Mucosa of descending colon (tissue), 3 donors: ENCODE measurements around the gene TRIM62. TPM values are rescaled to one million over a fixed set of nuclear protein-coding genes. Genes with fewer than 3 reads are reported as not detected.
"Not testable (repeated sequence)": the region's sequence is repeated elsewhere in the genome, so short reads cannot be mapped to it uniquely, and the experiment has no call there.

Experiments used
- ATAC-seq: fragments of 200-7000 bp; cut with Tn5 transposase; one replicate; pipeline ENCODE4 v1.9.1; 2020; ENCODE audit warnings: mild to moderate bottlenecking, moderate library complexity
- DNase-seq, 3 donors: peaks; one replicate each; pipeline ENCODE4 v3.0.0-alpha.2; 2020
- H3K36me3 ChIP-seq: fragments of 200-600 bp; one replicate; pipeline ENCODE4 v1.8.0; 2021; ENCODE audit warnings: low read depth, mild to moderate bottlenecking
- H3K4me1 ChIP-seq: fragments of 200-600 bp; one replicate; pipeline ENCODE4 v1.8.0; 2021; ENCODE audit warnings: low read depth, mild to moderate bottlenecking
- H3K4me3 ChIP-seq: fragments of 200-600 bp; one replicate; pipeline ENCODE4 v1.8.0; 2021; ENCODE audit warnings: mild to moderate bottlenecking
- H3K9me3 ChIP-seq: fragments of 200-600 bp; one replicate; pipeline ENCODE4 v1.8.0; 2021; ENCODE audit warnings: mild to moderate bottlenecking
- intact Hi-C, 2 donors: fragments of 100-400 bp; cut with DNase I in 1 of 2; cut with micrococcal nuclease in 1 of 2; formaldehyde crosslinking; loops; one replicate each; pipeline versions ENCODE4 v1.11.0 to v1.11.1; 2022; cut with DNase I, micrococcal nuclease
- total RNA-seq, 3 donors: library from RNA; stranded (reverse); fragmentation: NEBNext Ultra II Directional in 2 of 3; extraction: Animal tissue kit (Norgen Biotek cat#: 25700) in 2 of 3; gene quantifications; one replicate each; pipeline versions ENCODE4 v1.2.1 to v1.2.4, GENCODE V29; 2021 to 2023
- TF ChIP-seq, protein P1 (sequence below): fragments of 200-600 bp; IDR thresholded peaks from one replicate; pipeline ENCODE4 v1.8.0; 2022; ENCODE audit warnings: antibody characterized with exemption, mild to moderate bottlenecking
- donor health status: DM: no; HTN: no; CAD: no; lungs with moderate emphysema.
- donor health status: DM: no; HTN: no; CAD: no.
- donor health status: DM: no; HTN: yes; CAD: no.

The TRIM62 gene
- total RNA-seq, 3 donors from 2014 or later, result 5.0 to 9.3 (median 5.2) TPM

DNA sequence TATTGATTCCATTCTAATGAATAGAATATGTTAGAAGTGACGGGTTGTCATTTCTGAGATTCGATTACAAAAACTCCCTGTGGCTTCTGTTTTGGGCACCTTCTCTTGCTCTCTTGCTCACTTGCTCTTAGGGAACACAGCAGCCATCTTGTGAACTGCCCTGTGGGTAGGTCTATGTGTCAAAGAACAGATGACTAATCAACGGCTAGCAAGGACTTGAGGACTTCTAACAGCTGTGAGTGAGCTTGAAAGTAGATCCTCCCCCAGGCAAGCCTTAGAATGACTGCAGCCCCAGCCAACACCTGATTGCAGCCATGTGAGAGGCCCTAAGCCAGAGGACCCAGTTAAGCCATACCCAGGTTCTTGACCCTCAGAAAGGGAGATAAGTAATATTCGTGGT is 51.5 kb downstream of the TRIM62 start:
- Histone ChIP-seq H3K4me3 (no peak overlapping the region), H3K9me3 (no peaks in the 10 kb centered on the region), H3K36me3 (no peaks in the 10 kb centered on the region), H3K4me1 (peaks cover 5% of the 10 kb centered on the region)
- ATAC-seq, result no peak
- intact Hi-C loops, result no loop called here
- TF ChIP-seq, protein P1, sequence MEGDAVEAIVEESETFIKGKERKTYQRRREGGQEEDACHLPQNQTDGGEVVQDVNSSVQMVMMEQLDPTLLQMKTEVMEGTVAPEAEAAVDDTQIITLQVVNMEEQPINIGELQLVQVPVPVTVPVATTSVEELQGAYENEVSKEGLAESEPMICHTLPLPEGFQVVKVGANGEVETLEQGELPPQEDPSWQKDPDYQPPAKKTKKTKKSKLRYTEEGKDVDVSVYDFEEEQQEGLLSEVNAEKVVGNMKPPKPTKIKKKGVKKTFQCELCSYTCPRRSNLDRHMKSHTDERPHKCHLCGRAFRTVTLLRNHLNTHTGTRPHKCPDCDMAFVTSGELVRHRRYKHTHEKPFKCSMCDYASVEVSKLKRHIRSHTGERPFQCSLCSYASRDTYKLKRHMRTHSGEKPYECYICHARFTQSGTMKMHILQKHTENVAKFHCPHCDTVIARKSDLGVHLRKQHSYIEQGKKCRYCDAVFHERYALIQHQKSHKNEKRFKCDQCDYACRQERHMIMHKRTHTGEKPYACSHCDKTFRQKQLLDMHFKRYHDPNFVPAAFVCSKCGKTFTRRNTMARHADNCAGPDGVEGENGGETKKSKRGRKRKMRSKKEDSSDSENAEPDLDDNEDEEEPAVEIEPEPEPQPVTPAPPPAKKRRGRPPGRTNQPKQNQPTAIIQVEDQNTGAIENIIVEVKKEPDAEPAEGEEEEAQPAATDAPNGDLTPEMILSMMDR, result no peak
- DNase-seq, result no peak

DNA sequence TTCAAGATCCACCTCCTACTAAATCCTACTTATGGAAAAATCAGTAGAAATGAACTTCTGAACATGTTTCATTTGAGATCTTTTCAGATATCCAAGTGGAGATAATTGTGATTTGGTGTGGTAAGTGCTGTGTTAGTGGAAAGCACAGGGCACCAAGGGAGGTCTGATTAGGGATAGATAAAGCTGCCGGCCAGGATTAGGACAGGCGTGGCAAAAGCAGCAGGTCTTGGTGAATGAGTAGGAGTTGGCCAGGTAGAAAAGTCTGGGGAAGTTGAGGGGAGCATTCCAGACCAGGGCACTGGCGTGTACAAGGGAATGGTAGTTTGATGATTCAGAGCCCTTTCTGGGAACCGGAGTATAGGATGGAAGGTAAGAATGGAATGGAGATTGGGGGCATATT is 53.1 kb downstream of the TRIM62 start:
- intact Hi-C loops, result no loop called here
- Histone ChIP-seq H3K9me3 (no peaks in the 10 kb centered on the region), H3K4me3 (no peak overlapping the region), H3K36me3 (no peaks in the 10 kb centered on the region), H3K4me1 (peaks cover 5% of the 10 kb centered on the region)
- TF ChIP-seq, protein P1, result no peak
- ATAC-seq (no peak), DNase-seq (no peak)

DNA sequence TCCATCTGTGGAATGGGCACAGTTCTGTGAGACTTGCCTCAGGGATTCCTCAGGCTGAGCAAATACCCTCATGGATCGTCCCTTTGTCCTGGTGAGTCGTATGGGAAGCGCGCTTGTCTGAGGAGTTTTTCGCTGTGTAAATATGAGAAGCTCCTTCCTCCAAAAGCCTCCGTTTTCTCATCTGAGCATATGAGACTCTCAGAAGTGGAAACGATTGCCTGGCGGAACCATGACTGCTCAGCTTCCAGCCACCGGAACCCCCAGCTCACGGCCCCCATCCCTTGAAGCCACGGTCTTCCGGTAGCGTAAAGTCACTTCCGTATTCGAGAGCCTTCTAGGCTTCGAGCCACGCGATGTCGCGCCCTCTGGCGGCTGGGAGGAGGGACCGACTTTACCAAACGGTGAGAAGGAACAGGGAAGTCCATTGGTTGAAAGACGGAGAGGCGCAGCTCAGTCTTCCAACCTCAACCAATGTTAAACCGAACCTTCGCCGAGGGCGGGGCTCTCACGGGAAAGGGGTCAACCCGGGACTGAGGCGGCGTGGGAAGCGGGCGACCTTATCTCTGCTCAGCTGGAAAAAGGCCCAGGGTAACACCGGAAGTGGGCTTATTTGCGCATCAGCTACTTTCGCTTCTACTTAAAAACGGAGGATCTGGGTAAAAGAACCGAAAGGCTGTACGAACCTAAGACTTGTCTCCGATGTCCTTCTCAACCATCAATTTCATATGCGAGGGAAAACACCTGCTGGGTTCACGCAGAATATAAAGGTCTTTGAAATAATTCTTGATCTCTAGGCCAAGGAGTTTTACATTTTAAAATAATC is 54.6 kb downstream of the TRIM62 start:
- peaks cover 5% of the 10 kb centered on the region for H3K4me1 ChIP-seq
- TF ChIP-seq, protein P1, result peak; percentile 95
- intact Hi-C loops, result no loop called here
- peak; percentile 98 to 99 (median 98) for DNase-seq
- peak overlapping the region; percentile 39 for H3K4me3 ChIP-seq
- no peaks in the 10 kb centered on the region for H3K36me3 ChIP-seq
- ATAC-seq, result peak; percentile 99
- H3K9me3 ChIP-seq, result no peaks in the 10 kb centered on the region

DNA sequence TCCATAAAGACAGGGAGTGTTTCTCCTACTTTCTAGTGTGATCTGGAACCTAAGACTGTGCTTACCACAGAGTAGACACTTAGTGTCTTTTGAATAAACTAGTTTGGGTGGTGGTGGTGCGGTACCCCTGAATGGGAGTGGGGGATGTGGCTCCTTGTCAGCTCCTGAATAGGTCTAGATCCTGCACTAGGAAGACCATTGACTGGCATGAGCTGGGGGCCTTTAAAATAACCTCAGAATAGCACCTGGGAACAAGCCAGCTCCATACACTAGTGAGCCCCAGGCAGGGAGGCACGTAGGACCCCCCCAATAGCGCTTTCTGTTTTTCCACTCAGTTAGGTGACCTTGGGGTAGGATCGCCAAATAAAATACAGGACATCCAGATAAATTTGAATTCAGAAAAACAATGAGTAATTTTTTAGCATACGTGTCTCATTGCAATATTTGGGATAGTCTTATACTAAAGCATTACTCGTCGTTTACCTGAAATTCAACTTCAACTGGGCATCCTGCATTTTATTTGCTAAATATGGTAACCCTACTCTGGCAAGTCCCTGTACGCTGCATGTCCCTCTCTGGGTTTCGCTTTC is 55.3 kb downstream of the TRIM62 start:
- H3K4me3 ChIP-seq, result peak overlapping the region; percentile 39
- intact Hi-C loops, result no loop called here
- ATAC-seq (no peak), DNase-seq (no peak)
- no peaks in the 10 kb centered on the region for H3K36me3 ChIP-seq
- TF ChIP-seq, protein P1, result no peak
- no peaks in the 10 kb centered on the region for H3K9me3 ChIP-seq
- H3K4me1 ChIP-seq, result peaks cover 5% of the 10 kb centered on the region

DNA sequence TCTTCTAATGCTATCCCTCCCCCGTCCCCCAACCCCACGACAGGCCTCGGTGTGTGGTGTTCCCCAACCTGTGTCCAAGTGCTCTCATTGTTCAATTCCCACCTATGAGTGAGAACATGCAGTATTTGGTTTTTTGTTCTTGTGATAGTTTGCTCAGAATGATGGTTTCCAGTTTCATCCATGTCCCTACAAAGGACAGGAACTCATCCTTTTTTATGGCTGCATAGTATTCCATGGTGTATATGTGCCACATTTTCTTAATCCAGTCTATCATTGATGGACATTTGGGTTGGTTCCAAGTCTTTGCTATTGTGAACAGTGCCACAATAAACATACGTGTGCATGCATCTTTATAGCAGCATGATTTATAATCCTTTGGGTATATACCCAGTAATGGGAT is 57.2 kb downstream of the TRIM62 start:
- ATAC-seq, H3K9me3 ChIP-seq, H3K4me1 ChIP-seq, H3K4me3 ChIP-seq, H3K36me3 ChIP-seq, intact Hi-C loops, DNase-seq: not testable (repeated sequence)

DNA sequence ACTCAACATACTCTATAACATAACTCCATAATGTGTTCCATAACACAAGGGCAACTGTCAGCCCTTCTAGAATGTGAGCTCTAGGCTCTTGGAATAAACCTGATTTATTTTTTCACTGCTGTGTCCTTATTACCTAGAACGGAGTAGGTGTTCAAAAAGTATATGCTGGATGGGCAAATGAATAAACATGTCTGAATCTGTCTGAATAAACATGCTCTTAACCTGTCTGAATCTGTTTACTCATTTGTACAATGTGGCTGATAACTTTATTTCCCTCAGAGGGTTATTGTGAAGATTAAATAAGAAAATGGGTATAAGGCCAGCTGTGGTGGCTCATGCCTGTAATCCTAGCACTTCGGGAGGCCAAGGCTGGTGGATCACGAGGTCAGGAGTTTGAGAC is 58.6 kb downstream of the TRIM62 start:
- intact Hi-C loops, result no loop called here
- TF ChIP-seq, protein P1, result no peak
- peaks cover 5% of the 10 kb centered on the region for H3K4me1 ChIP-seq
- no peaks in the 10 kb centered on the region for H3K9me3 ChIP-seq
- DNase-seq (no peak), ATAC-seq (no peak)
- no peak overlapping the region for H3K4me3 ChIP-seq
- H3K36me3 ChIP-seq, result no peaks in the 10 kb centered on the region
